C1 segment of cervical spinal cord (tissue), 14 donors: ENCODE results near the gene LIFR.
"Not testable (repeated sequence)": the region's sequence is repeated elsewhere in the genome, so short reads cannot be mapped to it uniquely, and the experiment has no call there.

Experiments used
- DNase-seq, 14 donors: peaks; one replicate each; lab custom pipeline; 2025; lab: John Stamatoyannopoulos, UW

Gene LIFR

GRCh38 chr5:38518341-38518740 lies 38.1 kb downstream of the LIFR start:
- DNase-seq = no peak

GRCh38 chr5:38516649-38517048 lies 39.8 kb downstream of the LIFR start:
- DNase-seq = not testable (repeated sequence)

GRCh38 chr5:38515646-38516045 lies 40.8 kb downstream of the LIFR start:
- DNase-seq = no peak

- no peak for DNase-seq
Observed at GRCh38 chr5:38515092-38515491, 41.4 kb downstream of the LIFR start.

- DNase-seq = no peak
Observed at GRCh38 chr5:38509185-38509584, 47.3 kb downstream of the LIFR start.

GRCh38 chr5:38506302-38506701 lies 50.1 kb downstream of the LIFR start:
- no peak for DNase-seq

GRCh38 chr5:38500573-38501260 lies 55.7 kb downstream of the LIFR start:
- DNase-seq = no peak

- DNase-seq = no peak
Observed at GRCh38 chr5:38497946-38498345, 58.5 kb downstream of the LIFR start.

- DNase-seq = no peak
Observed at GRCh38 chr5:38494763-38495162, 61.7 kb downstream of the LIFR start.

- DNase-seq = no peak
Observed at GRCh38 chr5:38494175-38494574, 62.3 kb downstream of the LIFR start.

GRCh38 chr5:38483805-38484398 lies 72.5 kb downstream of the LIFR start:
- DNase-seq = no peak

- DNase-seq = no peak
Observed at GRCh38 chr5:38479315-38479904, 77.0 kb downstream of the LIFR start.

GRCh38 chr5:38478878-38479277 lies 77.6 kb downstream of the LIFR start:
- DNase-seq = no peak

- no peak for DNase-seq
Observed at GRCh38 chr5:38478166-38478565, 78.3 kb downstream of the LIFR start.

GRCh38 chr5:38473008-38473407 lies 83.4 kb downstream of the LIFR start:
- DNase-seq = peak in 1 of 14 donors; percentile 56

GRCh38 chr5:38472541-38472940 lies 83.9 kb downstream of the LIFR start:
- no peak for DNase-seq

- no peak for DNase-seq
Observed at GRCh38 chr5:38471709-38472108, 84.7 kb downstream of the LIFR start.

- no peak for DNase-seq
Observed at GRCh38 chr5:38469707-38470267, 86.7 kb downstream of the LIFR start.

- peak in 9 of 14 donors; percentile 9 to 90 (median 42) for DNase-seq
Observed at GRCh38 chr5:38468978-38469706, 87.3 kb downstream of the LIFR start.

GRCh38 chr5:38468202-38468673 lies 88.2 kb downstream of the LIFR start:
- DNase-seq = peak in 1 of 14 donors; percentile 33

GRCh38 chr5:38467353-38468040 lies 88.9 kb downstream of the LIFR start:
- peak in 5 of 14 donors; percentile 48 to 70 (median 61) for DNase-seq
